NCI-H460 (cell line): ENCODE results near the gene DSCAM. TPM values are rescaled to one million over a fixed set of nuclear protein-coding genes. Genes with fewer than 3 reads are reported as not detected.

Experiments
- DNase-seq: peaks from one replicate; pipeline ENCODE4 v3.0.0-alpha.2; 2016; ENCODE audit warnings: low read depth; ENCODE audit errors: extremely low read depth
- total RNA-seq: library from RNA; depleted of rRNA; stranded (reverse); fragments of >200 nt; shearing (Covaris generic); gene quantifications from 2 replicates; pipeline ENCODE4 v1.2.3, GENCODE V29; 2014

Gene DSCAM
- total RNA-seq, 1 experiment from 2014 or later, result not detected

DNA sequence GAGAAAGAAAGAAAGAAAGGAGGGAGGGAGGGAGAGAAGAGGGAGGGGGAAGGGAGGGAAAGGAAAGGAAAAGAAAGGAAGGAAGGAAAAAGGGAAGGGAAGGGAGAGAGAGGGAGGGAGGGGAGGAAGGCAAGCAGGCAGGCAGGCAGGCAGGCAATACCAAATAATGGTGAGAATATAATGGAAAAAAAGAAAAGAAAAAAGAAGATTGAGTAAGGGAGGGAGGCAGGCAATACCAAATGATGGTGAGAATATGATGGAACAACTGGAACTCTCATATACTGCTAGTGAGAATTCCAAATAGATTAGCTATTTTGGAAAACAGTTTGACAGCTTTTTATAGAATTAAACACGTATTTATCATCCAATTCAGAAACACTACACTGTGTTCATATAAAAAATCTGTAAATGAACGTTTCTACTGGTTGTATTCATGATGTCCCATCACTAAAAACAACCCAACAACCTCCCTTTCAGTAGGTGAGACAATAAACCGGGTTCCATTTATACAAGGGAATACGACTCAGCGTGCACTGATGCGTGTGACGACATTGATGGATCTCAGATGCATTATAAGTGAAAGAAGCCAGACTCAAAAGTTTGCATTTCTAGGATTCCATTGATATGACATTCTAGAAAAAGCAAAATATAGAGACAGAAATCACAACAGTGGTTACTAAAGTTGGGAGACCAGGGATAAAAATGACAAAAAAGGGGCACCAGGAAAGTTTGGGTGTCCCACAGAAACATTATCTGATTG is 226.4 kb downstream of the DSCAM start:
- DNase-seq, result no peak

DNA sequence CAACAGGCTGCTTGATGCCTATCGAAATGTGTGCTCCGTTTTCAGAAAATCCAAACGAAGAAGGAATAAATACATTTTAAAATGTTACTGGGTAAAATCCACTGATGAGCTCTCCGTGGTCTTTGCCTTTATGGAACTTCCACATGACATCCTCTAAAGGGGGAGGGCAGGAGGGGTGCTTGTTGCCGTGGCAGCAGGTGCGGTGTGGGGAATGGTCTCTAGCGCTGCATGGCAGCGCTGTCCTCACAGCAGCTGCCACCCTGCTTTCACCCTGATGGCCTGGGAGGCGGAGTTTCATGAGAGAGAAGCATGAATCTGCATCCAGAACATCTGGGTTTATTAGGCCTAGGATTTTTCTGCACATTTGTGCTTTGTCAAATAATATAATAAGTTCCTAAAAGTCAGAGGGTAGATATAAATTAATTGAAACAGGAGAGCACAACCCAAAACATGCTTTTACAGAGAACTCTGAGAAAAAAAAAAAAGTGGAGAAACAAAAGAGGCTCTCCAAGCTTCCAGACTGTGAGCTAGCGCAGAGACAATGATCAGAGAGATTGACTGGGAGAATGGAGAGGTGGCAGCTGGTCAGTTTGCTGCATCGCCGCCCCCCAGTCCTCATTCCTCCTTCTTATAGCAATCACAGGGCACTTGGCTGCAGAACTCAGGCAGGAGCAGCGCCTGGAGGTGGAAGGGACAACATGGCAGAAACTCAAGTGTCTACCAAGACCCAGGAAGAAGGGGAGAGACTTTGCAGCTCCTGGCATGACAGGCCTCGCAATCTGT is 228.6 kb downstream of the DSCAM start:
- DNase-seq, result no peak

DNA sequence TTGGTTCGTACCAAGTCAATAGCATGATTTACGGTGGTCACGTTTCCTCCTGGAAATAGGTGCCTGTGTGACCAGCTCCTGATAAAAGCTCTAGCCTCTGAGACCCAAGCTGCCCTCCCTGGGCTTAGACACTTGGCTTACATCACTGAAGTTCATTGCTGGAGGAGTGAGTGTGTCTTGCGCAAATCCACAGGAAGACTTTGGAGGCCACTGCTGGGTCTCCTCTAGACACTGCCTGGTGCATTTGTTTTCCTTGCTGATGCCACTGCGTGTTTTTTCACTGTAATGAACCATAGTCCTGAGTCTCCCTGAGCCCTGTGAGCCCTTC is 230.6 kb downstream of the DSCAM start:
- DNase-seq, result no peak

DNA sequence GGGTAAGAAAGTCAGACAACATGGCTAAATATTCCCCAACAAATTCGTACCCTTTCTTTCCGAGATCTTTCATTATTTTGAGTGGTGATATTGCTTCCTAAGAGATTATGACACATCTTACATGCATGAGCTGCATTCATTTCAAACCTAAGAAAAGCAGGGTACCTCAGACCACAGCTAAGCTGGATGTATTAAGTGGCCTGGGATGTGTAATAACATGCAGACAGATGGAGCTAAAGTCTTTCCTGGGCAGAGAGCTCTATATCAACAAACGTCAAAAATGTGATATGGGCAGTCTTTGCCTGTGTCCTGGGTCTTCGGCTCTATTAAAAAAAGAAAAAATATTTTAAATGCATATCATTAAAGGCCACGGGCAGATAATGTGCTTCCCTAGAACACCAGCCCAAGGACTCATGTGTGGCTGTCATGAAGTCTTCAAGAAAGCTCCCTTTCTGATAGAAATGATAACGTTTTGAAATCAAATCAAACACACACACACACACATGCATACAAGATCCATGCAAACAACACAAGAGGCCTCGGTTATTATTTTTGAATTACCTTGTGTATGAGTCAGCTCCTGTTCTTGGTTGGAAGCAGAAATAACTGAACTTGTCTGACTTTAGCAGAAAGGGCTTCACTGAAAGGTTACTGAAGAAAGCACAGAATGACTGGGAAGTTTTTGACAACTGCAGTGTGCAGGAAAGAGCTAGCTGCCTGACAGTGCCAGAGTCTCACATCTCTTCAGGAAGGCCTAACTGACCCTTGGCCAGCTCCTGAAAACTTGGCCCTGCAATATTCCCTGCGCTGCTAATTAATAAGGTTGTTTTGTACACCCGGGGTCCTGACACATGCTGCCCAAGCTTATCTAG is 231.2 kb downstream of the DSCAM start:
- no peak for DNase-seq

DNA sequence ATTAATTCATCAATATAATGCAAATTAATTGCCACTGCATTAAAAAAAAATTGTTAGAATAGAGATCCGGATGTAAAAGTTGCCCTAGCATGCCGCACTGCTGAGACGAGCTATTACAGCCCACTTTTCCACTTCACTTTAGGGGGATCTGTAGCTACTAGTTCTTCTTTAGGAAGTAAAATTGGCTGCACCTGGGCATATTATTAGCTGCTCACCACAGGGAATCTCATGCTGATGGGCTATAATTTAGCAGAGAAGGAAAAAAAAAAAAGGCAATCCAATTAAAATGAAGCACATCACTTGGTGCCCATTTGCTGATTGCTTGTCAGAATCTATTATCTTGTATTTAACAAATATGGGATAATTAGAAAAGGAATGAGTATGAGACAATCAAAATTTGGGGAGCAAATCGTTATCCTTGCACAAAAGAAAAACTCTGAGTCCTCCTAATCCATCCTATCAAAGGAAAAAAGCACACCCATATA is 233.4 kb downstream of the DSCAM start:
- no peak for DNase-seq

DNA sequence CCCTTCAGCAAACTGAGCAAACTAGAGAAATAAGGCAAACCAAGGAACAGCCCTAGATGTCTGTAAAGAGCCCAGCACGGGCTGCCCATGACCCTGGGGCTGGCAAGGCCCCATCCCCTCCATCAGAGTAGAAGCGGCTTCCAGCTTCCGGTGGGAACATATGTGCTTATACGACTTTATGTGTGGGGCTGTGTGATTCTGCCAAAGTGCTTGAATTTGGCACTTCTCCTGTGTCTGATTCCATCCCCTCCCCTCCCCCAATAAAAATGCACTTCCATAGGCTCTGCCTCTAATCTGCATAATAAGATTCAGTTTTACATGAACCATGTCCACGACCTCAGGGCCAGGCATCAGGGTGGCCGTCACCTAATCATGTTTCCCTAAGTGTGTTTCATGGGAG is 236.6 kb downstream of the DSCAM start:
- no peak for DNase-seq

DNA sequence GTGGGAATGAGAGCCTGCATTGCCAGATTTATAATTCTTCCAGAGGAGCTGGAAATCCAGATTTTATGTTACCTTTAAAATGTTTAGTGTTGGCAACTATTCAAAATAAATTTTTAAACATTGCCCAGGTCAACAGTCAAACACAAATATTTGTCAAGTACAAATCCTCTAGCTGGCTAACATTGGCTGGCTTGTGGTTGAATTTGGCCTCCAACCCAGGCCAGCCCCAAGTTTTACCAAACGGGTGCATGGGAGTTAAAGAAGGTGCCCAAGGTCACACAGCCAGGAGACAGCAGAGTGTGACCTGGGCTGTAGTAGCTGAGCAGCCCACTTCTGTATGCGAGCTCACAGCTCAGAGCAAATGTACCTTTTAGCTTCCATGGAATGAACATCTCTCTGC is 240.6 kb downstream of the DSCAM start:
- DNase-seq, result no peak

DNA sequence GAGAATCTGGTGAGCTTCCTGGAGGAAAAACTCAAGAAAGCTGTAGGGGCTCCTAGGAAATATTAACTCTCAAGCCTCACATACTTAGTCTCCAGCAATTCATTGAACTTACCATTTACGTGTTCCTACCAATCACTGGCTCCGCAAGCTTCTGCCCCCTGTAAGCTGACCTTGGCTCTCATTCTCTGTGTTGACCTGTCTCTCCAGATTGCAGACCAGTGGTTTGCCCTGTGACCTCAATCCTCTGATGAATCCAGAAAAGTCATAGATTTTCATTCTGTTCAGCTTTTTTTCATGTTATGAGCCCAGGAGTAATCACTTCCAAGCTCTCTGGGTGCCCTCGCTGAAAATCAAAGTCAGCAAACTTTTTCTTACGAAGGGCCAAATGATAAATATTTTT is 241.9 kb downstream of the DSCAM start:
- no peak for DNase-seq

DNA sequence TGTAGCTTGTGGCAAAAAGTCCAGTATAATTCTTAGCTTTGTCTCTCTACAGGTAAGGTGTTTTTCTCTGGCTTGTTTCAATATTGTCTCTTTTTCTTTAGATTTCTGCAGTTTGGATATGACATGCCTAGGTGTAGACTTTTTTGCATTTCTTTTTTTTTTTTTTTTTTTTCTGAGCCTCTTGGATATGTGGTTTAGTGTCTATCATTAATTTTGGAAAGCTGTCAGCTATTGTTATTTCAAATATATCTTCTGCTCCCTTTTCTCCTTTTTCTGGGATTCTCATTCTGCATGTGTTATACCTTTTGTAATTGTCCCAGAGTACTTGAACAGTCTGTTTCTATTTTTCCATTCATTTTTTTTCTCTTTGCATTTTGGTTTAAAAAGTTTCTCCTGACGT is 243.2 kb downstream of the DSCAM start:
- DNase-seq, result no peak

DNA sequence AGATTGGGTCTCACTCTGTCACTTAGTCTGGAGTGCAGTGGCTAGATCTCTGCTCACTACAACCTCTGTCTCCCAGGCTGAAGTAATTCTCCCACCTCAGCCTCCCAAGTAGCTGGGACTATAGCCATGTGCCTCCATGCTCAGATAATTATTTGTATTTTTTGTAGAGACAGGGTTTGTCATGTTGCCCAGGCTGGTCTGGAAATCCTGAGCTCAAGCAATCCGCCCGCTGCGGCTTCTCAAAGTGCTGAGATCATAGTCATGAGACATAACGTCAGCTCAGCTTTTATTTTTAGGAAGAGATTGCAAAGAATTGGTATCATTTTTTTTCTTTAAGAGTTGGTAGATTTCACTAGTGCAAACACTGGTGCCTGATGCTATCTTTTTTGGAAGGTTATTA is 244.9 kb downstream of the DSCAM start:
- DNase-seq, result no peak

DNA sequence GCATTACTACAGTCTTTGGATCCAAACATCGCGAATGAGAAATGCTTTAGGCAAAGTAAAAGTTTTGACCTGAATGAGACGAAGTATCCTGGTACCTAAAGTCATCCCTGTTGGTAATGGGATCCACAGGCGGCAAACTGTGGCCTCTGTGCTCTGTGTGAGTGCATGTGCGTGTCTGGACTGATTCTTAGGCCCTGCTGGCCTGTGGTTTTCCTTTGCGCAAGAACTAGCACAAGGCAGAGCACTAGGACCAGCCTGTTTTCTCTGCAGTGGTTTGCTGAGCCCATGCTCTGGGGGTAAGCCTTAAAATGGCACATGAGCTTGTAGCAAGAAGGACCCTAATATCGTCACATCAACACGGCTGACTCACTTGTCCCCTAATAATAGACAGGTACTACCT is 251.2 kb downstream of the DSCAM start:
- no peak for DNase-seq

DNA sequence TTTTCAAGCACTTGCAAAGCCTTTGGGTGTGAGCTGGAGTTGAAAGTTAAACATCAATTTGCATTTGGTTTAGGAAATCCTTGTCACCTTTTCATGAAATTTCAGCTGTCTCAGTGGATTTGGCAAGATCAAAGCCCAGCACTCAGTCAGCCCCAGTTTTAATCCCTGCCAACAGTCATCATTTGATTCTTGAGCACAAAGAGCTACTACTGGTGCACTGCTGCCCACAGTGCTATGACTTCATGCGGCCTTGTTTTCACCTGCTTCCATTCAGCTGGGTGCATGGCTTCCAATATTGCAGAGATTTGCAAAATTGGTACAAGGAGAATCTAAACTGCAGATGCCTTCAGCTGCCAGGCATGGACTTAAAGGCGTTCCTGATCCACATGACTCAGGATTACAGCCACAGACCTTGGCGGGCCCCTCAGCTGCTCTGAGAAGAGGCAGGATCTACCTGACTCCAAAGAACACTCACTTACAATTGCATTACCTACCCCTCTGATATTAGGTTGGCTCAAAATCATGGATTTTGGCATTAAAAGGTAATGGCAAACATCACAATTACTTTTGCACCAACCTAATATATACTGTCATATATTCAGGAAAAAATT is 259.1 kb downstream of the DSCAM start:
- no peak for DNase-seq

DNA sequence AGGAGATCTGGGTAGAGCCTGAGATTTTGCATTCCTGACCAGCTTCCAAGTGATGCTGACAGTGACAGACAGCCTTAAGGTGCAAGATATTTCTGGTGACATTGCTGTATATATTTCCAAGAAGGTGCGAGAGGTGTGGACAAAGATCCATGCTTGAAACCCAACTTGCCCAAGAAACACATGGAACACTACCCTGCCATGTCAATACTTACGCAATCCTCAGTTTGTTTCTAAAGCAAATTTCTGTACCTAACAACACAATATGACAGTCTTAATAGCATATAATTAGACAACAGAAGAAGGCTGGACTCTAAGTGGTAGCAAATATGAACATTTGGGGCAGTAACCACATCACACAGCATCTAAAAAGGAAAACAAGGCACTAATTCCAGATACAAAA is 260.4 kb downstream of the DSCAM start:
- DNase-seq, result no peak

DNA sequence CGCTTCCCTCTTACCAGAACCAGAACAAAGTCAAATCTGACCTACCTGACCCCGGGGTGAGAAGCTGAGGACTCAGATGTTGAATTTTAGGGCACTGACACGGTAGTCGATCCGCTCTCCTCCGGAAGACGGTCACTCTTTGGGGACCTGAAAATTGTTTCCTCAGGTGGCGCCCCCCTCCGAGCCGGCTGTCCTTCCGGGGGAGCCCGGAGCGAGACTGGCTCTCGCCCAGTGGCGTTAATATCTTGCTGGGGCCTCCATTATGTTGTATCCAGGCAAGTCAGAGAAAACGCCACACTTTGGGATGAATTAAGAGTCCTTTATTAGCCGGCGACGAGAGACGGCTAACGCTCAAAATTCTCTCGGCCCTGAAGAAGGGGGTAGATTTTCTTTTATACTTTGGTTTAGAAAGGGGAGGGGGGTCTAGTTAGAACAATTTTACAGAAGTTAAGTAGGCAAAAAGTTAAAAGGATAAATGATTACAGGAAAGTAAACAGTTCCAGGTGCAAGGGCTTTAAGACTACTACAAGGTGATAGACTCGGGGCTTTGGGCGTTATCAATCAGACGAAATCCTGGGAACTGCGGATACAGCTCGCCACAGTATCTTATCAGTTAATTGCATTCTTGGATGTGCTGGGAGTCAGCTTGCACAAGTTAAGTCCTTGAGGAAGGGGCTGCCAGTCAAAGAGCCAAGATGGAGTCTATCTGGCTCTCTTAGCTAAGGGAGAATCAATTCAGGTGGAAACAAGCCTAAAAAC is 269.5 kb downstream of the DSCAM start:
- no peak for DNase-seq

DNA sequence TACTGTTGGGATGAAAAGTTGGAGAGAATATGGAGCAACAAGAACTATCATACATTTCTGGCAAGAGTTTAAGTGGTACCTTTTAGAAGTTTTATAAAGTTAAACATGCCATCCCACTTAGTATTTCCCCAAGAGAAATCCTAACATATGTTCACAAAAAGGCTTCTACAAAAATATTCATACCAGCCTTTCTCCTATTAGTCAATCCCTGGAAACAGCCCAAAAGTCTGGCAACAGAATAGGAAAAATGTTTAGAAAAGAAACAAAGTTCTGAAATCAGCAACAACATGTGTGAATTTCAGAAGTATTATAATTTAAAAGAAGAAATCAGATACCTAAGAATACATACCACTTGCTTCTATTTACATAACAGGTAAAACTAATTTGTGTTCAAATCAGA is 271.0 kb downstream of the DSCAM start:
- DNase-seq, result no peak

DNA sequence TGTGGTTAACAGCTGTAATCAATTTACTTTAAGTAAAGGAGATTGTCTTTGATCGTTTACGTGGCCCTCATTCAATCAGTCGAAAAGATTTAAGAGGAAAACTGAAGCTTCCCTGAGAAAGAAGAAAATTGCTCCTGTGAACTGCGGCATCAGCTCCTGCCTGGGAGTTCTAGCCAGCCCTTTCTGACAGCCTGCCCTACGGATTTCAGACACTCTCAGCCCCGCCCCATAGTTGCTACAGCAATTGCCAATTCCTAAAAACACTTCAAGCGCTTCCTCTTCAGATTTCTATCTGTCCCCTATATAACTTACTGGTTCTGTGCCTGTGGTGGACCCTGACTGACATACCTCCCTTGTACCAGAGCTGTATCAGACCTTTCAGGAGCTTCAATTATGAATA is 277.6 kb downstream of the DSCAM start:
- no peak for DNase-seq

DNA sequence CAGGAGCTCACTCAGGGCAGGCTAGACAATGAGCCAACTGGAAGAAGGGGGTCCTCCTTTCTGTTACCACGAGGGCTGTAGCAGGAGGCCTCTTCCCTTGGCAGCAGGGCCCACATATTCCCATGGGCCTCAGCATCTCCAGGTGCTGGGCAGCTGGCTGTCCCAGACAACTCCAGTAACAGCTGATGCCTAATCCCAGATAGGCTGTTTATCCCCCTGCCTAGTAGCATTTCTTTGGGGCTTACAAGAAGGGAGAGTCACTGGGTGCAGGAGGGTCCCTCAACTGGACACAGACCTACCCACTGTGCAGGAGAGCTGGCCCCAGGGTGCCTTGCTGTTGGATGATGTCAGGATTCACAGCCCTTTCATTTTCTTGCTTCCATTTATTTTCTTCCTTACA is 278.2 kb downstream of the DSCAM start:
- DNase-seq, result no peak

DNA sequence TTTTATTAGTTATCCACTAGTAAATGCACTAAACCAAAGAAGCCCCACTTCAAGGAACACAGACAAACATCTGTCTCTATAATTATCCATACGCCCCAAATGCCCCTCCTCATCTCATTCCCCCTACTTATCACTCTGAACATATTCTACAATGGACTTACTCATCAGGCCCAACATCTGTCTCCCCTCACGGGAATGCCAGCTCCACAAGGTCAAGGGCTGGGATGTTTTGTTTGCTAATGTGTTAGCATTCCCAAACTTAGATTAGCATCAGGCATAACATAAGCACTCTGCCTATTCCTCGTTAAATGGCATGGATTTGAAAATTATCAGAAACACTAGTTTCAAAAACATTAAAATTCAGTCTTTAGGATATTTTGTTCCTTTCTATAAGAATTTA is 279.5 kb downstream of the DSCAM start:
- no peak for DNase-seq

DNA sequence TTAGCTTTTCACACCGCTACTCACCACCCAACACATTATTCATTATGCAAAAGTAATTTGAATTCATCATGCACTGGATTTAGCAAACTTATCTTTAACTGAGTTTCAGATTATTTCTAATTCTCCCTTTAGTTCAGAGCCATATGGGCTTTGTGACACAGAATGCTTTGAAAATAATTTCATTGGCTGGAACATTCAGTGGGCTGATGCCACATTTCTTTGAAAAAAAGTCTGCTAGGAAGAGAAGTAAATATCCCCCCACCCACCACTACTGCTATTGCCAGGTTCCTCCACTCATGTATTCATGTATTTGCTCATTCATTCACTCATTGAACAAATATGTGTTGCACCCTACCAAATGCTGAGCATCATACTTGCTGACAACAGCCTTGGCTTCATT is 280.5 kb downstream of the DSCAM start:
- no peak for DNase-seq

DNA sequence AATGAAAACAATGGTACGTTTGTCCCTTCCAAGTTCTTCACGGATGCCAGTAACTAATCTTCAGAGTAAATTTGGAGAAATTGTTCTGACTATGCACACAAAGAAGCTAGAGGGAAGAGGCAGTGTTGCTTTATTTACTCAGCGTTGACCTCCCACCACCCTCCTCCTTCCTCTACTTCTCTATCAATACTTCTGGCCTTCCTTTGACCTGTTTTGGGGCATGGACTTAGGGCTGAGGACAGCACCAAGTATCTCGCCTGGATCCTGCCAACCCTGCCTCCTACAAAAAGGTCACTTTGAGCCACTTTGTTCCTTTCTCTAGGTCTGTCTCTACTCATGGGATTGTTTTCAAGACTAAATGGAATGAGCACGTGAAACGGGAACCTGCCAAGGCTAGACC is 282.6 kb downstream of the DSCAM start:
- DNase-seq, result no peak
